Progenitor cell of endocrine pancreas (in vitro differentiated cells): Measurements from ENCODE around the gene NOMO2. TPM values are rescaled to one million over a fixed set of nuclear protein-coding genes. Genes with fewer than 3 reads are reported as not detected.
A peak's percentile ranks its signal among the peaks of the same experiment; 100 is the strongest.
"Not testable (repeated sequence)": the region's sequence is repeated elsewhere in the genome, so short reads cannot be mapped to it uniquely, and the experiment has no call there.

Experiments
- DNase-seq: peaks from one replicate; pipeline ENCODE4 v3.0.0; 2021; ENCODE audit warnings: low spot score; ENCODE audit not compliant: unreplicated experiment
- H3K27ac Mint-ChIP-seq: 2 replicates; pipeline ENCODE4 v1.8.0; 2021; ENCODE audit warnings: mild to moderate bottlenecking, moderate library complexity, mixed read lengths
- H3K27me3 Mint-ChIP-seq: 2 replicates; pipeline ENCODE4 v1.8.0; 2021; ENCODE audit warnings: mixed read lengths
- H3K36me3 Mint-ChIP-seq: 2 replicates; pipeline ENCODE4 v1.8.0; 2022; ENCODE audit warnings: mixed read lengths; ENCODE audit not compliant: insufficient read depth
- H3K4me1 Mint-ChIP-seq: 2 replicates; pipeline ENCODE4 v1.8.0; 2021; ENCODE audit warnings: low read depth, mixed read lengths
- H3K4me3 Mint-ChIP-seq: 2 replicates; pipeline ENCODE4 v1.8.0; 2021; ENCODE audit warnings: low read depth, mild to moderate bottlenecking, moderate library complexity, mixed read lengths
- H3K9me3 Mint-ChIP-seq: 2 replicates; pipeline ENCODE4 v1.8.0; 2021; ENCODE audit warnings: low read depth, mixed read lengths
- long read RNA-seq: library from polyadenylated mRNA; unstranded; transcript quantifications from one replicate; pipeline ENCODE4 v2.0.0, GENCODE V29; 2020
- total RNA-seq: library from RNA; stranded (reverse); gene quantifications from 2 replicates; pipeline ENCODE4 v1.2.1, GENCODE V29; 2021

The NOMO2 gene, protein sequence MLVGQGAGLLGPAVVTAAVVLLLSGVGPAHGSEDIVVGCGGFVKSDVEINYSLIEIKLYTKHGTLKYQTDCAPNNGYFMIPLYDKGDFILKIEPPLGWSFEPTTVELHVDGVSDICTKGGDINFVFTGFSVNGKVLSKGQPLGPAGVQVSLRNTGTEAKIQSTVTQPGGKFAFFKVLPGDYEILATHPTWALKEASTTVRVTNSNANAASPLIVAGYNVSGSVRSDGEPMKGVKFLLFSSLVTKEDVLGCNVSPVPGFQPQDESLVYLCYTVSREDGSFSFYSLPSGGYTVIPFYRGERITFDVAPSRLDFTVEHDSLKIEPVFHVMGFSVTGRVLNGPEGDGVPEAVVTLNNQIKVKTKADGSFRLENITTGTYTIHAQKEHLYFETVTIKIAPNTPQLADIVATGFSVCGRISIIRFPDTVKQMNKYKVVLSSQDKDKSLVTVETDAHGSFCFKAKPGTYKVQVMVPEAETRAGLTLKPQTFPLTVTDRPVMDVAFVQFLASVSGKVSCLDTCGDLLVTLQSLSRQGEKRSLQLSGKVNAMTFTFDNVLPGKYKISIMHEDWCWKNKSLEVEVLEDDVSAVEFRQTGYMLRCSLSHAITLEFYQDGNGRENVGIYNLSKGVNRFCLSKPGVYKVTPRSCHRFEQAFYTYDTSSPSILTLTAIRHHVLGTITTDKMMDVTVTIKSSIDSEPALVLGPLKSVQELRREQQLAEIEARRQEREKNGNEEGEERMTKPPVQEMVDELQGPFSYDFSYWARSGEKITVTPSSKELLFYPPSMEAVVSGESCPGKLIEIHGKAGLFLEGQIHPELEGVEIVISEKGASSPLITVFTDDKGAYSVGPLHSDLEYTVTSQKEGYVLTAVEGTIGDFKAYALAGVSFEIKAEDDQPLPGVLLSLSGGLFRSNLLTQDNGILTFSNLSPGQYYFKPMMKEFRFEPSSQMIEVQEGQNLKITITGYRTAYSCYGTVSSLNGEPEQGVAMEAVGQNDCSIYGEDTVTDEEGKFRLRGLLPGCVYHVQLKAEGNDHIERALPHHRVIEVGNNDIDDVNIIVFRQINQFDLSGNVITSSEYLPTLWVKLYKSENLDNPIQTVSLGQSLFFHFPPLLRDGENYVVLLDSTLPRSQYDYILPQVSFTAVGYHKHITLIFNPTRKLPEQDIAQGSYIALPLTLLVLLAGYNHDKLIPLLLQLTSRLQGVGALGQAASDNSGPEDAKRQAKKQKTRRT
- 113 and 116 TPM in 2 replicates for total RNA-seq
- long read RNA-seq, full-length matches to known transcripts = 11 of 56 reads
- long read RNA-seq, partial matches to known transcripts = 37 of 56 reads
- long read RNA-seq, other reads (novel, unspliced or antisense) = 8 of 56 reads

DNA sequence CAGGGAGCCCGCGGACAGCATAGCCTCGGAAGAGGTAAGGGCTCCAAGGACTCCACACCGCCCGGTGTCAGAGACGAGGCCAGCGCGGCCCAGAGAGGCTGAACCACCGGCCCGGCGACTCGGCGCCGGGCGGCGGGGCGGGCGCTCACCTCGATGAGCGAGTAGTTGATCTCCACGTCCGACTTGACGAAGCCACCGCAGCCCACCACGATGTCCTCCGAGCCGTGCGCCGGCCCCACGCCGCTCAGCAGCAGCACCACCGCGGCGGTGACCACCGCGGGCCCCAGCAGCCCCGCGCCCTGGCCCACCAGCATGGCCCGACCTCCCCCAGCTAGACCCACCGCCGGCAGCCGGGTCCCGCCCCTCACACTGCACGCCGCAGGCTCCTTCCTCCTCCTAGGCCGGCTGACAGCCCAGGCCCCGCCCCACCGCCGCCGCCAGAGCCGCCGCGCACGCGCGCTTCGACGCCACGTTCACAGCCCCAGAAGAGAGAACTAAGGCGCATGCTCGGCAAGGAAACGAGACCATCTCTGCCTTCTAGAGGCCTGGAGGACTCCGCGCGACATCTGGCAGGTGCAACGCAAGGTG lies at the start of gene NOMO2:
Gene NOMO2 (minus strand): TSS at position 371 of the 588 bp plus-strand sequence. CDS start 57 bp downstream, at position 314.
- H3K4me3 Mint-ChIP-seq = peak within 1 kb of the TSS; percentile 55

DNA sequence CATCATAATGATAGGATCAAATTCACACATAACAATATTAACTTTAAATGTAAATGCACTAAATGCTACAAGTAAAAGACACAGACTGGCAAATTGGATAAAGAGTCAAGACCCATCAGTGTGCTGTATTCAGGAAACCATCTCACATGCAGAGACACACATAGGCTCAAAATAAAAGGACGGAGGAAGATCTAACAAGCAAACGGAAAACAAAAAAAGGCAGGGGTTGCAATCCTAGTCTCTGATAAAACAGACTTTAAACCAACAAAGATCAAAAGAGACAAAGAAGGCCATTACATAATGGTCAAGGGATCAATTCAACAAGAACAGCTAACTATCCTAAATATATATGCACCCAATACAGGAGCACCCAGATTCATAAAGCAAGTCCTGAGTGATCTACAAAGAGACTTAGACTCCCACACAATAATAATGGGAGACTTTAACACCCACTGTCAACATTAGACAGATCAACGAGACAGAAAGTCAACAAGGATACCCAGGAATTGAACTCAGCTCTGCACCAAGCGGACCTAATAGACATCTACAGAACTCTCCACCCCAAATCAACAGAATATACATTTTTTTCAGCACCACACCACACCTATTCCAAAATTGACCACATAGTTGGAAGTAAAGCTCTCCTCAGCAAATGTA lies 48.4 kb upstream of the NOMO2 start:
- H3K27ac Mint-ChIP-seq, H3K36me3 Mint-ChIP-seq, H3K27me3 Mint-ChIP-seq: not testable (repeated sequence)

More for the DNA sequence above, at the start of gene NOMO2:
- not testable (repeated sequence) for H3K36me3 Mint-ChIP-seq, H3K27me3 Mint-ChIP-seq, H3K27ac Mint-ChIP-seq, H3K9me3 Mint-ChIP-seq, H3K4me1 Mint-ChIP-seq
- peak; percentile 83 for DNase-seq

DNA sequence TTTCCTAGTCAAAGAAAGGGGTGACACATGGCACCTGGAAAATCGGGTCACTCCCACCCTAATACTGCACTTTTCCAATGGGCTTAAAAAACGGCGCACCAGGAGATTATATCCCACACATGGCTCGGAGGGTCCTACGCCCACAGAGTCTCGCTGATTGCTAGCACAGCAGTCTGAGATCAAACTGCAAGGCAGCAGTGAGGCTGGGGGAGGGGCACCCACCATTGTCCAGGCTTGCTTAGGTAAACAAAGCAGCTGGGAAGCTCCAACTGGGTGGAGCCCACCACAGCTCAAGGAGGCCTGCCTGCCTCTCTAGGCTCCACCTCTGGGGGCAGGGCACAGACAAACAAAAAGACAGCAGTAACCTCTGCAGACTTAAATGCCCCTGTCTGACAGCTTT lies 46.4 kb upstream of the NOMO2 start:
- not testable (repeated sequence) for H3K4me1 Mint-ChIP-seq

More for the DNA sequence above, 48.4 kb upstream of the NOMO2 start:
- not testable (repeated sequence) for H3K4me1 Mint-ChIP-seq, H3K4me3 Mint-ChIP-seq, DNase-seq, H3K9me3 Mint-ChIP-seq

DNA sequence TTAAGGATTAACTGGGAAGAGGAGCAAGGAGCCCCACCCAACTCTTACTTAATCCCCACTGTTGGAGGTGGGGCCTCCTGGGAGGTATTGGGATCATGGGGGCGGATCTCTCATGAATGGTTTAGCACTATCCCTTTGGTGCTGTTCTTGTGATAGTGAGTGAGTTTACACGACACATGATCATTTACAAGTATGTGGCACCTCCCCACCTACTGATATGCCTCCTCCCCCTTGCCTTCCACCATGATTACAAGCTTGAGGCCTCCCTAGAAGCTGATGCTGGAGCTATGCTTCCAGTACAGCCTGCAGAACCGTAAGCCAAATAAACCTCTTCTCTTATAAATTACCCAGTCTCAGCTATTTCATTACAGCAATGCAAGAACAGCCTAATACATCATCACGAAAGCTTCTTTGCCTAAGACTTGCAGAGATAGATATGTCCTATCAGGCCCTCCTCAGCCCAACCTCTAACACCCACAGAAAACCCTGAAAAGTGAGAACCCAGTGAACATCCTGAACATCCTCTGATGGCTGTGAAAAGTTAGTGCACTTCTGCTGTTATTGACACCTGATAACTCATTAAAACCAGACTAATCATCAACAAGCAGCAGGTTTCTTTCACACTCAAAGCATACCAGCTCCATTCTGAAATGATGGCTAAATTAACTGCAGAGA lies 41.8 kb upstream of the NOMO2 start:
- not testable (repeated sequence) for H3K9me3 Mint-ChIP-seq, DNase-seq, H3K4me1 Mint-ChIP-seq, H3K4me3 Mint-ChIP-seq, H3K27ac Mint-ChIP-seq, H3K36me3 Mint-ChIP-seq, H3K27me3 Mint-ChIP-seq

More for the DNA sequence above, 46.4 kb upstream of the NOMO2 start:
- H3K27ac Mint-ChIP-seq, H3K4me3 Mint-ChIP-seq, DNase-seq, H3K9me3 Mint-ChIP-seq, H3K27me3 Mint-ChIP-seq, H3K36me3 Mint-ChIP-seq: not testable (repeated sequence)

DNA sequence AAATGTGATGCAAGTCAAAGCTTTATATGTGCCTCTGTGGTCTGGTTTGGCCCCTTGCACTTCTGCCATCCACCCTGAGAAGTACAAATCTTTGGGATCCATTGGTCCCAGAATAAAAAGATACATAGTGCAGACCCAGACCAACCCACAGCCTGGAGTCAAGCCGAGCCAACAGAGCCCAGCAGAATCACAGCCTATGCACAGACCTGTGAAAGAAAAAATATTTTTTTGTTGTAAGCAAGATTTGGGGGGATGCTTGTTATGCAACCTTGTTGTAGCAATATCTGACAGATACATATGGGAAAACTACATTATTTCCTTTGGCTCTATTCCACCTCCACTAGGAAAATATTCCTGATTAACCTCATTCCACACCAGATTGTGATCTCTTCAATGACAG lies 36.7 kb upstream of the NOMO2 start:
- not testable (repeated sequence) for H3K36me3 Mint-ChIP-seq, H3K27me3 Mint-ChIP-seq, H3K9me3 Mint-ChIP-seq, H3K4me1 Mint-ChIP-seq, H3K4me3 Mint-ChIP-seq, H3K27ac Mint-ChIP-seq, DNase-seq

DNA sequence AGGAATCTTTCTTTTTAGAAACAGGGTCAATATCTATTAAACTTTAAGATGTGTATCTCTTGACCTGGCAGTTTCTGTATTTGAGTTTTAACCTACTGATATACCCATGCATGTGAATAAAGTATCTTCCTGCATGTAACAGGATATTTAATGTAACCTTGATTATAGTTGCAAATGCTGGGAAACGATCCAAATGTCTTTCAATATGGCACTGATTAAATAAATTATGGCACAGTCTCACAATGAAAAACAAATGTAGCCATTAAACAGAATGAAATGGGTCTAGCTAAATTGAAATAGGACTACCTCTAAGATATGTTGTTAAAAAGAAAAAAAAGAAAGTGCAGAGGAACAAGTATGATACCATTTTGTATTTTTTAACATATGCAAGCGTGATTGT lies 35.8 kb upstream of the NOMO2 start:
- not testable (repeated sequence) for H3K36me3 Mint-ChIP-seq, H3K27ac Mint-ChIP-seq, H3K27me3 Mint-ChIP-seq, DNase-seq, H3K4me1 Mint-ChIP-seq, H3K4me3 Mint-ChIP-seq, H3K9me3 Mint-ChIP-seq

DNA sequence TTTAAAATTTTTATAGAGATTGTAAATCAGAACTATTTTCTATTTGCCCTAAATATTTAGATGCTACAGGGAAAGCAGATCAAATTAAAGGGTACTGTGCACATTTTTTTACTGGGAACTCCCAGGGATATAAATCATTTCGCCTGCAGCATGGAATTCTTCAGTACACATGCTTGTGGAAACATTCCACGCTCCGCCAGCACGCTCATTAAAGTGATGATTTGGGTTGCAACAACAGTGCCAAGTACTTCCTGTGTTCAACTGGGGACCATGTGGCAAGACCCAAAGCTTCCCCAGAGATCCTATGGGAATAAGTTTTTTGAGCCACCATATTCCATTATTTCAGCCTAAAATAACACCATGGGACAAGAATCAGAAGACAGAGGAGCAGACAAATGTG lies 35.4 kb upstream of the NOMO2 start:
- not testable (repeated sequence) for H3K9me3 Mint-ChIP-seq, H3K27me3 Mint-ChIP-seq, H3K36me3 Mint-ChIP-seq, H3K27ac Mint-ChIP-seq, H3K4me1 Mint-ChIP-seq, DNase-seq, H3K4me3 Mint-ChIP-seq

DNA sequence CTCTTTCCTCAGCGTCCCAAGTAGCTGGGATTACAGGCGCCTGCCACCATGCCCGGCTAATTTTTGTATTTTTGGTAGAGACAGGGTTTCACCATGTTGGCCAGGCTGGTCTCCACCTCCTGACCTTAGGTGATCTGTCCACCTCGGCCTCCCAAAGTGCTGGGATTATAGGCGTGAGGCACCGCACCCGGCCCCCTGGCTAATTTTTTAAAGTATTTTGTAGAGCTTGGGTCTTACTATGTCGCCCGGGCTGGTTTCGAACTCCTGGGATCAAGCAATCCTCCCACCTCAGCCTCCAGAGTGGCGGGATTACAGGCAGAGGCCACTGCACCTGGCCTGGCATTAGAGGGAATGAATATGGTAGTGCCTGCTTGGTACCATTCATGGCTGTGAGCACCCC lies 33.9 kb upstream of the NOMO2 start:
- not testable (repeated sequence) for H3K4me1 Mint-ChIP-seq, DNase-seq, H3K27ac Mint-ChIP-seq, H3K27me3 Mint-ChIP-seq, H3K36me3 Mint-ChIP-seq, H3K4me3 Mint-ChIP-seq, H3K9me3 Mint-ChIP-seq

DNA sequence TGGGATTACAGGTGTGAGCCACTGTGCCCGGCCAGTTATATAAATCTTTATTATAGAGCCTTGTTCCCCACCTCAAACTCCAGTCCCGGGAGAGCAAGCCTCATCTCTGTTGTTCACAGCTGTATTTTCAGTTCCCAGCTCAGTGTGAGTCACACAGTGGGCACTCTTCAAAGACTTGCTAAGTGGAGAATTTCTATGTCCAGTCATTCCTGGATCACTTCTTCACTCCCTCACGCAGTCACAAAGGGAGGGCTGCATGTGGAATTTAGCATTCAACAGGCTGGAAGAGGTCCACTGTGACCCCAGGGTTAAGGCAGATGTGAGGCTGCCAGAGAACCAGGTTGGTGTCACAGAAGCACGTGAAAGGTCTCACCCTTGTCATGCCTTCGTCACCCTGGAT lies 33.0 kb upstream of the NOMO2 start:
- not testable (repeated sequence) for H3K27me3 Mint-ChIP-seq, DNase-seq, H3K27ac Mint-ChIP-seq, H3K9me3 Mint-ChIP-seq, H3K4me1 Mint-ChIP-seq, H3K4me3 Mint-ChIP-seq, H3K36me3 Mint-ChIP-seq

DNA sequence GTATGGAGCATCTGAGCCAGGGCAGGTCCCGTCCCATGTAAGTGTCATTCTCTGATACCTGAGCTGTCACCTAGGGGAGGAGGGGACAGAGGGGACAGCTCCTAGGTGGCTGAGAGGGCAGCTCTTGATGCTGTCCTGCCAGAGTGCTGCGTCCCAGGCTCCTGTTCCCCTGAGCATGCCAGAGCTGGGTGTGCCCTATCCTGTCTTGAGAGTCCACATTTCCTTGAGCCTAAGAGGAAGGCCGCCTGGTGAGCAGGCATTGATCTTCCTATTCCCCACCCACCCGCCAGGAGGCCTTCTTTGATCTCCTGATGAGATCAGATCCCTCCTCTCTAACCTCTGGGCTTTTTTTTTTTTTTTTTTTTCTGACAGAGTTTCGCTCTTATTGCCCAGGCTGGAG lies 32.0 kb upstream of the NOMO2 start:
- H3K27me3 Mint-ChIP-seq, H3K9me3 Mint-ChIP-seq, H3K4me1 Mint-ChIP-seq, DNase-seq, H3K36me3 Mint-ChIP-seq, H3K27ac Mint-ChIP-seq, H3K4me3 Mint-ChIP-seq: not testable (repeated sequence)

DNA sequence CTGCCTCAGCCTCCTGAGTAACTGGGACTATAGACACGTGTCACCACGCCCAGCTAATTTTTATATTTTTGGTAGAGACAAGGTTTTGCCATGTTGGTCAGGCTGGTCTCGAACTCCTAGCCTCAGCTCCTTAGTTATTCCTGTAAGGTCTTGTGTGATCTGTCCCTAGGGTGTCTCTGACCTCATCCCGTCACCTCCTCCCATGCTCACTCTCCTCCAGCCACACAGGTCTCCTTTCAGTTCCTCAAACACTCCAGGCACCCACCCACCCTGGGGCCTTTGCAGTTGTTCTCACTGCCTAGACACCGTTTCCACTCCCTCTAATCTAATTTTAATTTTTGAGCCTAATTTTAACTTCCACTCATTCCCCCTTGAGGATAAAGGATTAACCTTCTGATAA lies 31.1 kb upstream of the NOMO2 start:
- H3K4me1 Mint-ChIP-seq, H3K27ac Mint-ChIP-seq, H3K9me3 Mint-ChIP-seq, H3K27me3 Mint-ChIP-seq, DNase-seq, H3K36me3 Mint-ChIP-seq, H3K4me3 Mint-ChIP-seq: not testable (repeated sequence)
